Caki2 (cell line): ENCODE results near the gene RNF180. TPM values are rescaled to one million over a fixed set of nuclear protein-coding genes. Genes with fewer than 3 reads are reported as not detected.

Experiments used
- DNase-seq: peaks from one replicate; pipeline ENCODE4 v3.0.0-alpha.2; 2015; ENCODE audit warnings: low read depth
- in situ Hi-C: cut with HindIII; loops from 2 replicates; pipeline ENCODE4 v1.10.0; 2016; ENCODE audit warnings: low sequenced_read_pairs, low pct_unique_long_range_greater_than_20kb, mixed read lengths
- total RNA-seq: library from RNA; depleted of rRNA; stranded (reverse); fragments of >200 nt; shearing (Covaris generic); gene quantifications from 2 replicates; pipeline ENCODE4 v1.2.3, GENCODE V29; 2014; ENCODE audit warnings: low replicate concordance; rRNA removed

Gene RNF180, protein sequence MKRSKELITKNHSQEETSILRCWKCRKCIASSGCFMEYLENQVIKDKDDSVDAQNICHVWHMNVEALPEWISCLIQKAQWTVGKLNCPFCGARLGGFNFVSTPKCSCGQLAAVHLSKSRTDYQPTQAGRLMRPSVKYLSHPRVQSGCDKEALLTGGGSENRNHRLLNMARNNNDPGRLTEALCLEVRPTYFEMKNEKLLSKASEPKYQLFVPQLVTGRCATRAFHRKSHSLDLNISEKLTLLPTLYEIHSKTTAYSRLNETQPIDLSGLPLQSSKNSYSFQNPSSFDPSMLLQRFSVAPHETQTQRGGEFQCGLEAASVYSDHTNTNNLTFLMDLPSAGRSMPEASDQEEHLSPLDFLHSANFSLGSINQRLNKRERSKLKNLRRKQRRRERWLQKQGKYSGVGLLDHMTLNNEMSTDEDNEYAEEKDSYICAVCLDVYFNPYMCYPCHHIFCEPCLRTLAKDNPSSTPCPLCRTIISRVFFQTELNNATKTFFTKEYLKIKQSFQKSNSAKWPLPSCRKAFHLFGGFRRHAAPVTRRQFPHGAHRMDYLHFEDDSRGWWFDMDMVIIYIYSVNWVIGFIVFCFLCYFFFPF
- total RNA-seq, result not detected in 2 replicates

- no peak for DNase-seq
- in situ Hi-C loops, result no loop called here
Observed at GRCh38 chr5:64165500-64166200, at the start of gene RNF180. TSS of gene RNF180 (plus strand) at chr5:64165843. CDS start at chr5:64200808, 34,965 bp downstream.

DNA sequence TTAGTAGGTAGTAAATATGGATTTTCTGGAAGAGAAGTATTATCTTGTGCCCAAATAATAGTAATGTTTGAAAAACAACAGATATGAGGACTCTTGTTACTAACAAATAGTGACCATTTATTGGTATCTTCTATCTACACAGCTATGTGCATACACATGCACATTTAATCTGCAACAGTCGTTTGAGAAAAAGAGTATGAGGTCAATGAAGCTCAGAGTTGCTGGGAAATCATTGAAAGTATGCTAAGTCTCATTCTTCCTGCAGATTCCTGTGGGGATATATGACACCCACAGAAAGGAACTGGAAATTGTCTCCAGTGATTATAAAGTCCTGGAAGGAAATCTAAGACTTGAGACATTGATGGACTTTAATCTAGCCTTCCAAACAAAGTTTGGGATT lies 40.1 kb upstream of the RNF180 start:
- no peak for DNase-seq
- in situ Hi-C loops, result no loop called here

DNA sequence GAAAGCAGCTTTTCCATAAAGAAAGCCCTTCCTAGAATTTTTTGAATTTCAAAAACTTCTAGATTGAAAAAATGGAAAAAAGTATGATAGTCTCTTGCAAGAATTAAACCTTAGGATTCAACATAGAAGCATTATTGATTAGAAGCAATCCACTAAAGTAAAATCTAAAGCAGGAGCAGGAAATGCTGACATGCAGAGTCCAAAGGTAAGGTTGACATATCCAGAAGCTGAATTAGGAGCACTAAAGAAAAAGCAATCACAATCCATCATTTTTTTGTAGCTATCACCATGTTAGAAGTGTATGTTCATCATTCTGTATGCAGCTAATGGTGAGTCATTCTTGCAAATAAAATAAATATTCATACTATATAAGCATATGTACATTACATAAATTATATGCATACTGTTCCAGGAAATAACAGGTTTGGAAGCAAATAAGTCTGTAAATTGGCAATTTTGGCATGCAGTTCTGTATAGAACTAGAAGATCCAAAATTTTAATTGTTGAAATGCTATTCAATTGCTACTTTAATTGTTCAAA lies 39.4 kb upstream of the RNF180 start:
- in situ Hi-C loops, result no loop called here

DNA sequence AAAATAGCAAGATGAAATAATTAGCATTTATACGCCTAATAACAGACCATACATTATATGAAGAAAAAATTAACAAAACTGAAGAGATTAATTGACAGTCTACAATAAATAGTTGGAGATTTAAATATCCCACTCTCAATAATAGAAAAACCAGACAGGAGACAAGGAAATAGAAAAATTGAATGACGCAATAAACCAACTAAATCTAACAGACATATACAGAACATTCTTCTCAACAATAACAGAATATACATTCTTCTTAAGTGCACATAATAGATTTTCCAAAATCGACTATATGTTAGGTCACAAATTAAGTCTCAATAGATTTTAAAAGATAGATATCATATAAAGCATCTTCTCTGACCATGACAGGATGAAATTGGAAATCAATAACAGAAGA lies 25.6 kb upstream of the RNF180 start:
- no peak for DNase-seq
- in situ Hi-C loops, result no loop called here

More for the DNA sequence above, 39.4 kb upstream of the RNF180 start:
- DNase-seq, result no peak

DNA sequence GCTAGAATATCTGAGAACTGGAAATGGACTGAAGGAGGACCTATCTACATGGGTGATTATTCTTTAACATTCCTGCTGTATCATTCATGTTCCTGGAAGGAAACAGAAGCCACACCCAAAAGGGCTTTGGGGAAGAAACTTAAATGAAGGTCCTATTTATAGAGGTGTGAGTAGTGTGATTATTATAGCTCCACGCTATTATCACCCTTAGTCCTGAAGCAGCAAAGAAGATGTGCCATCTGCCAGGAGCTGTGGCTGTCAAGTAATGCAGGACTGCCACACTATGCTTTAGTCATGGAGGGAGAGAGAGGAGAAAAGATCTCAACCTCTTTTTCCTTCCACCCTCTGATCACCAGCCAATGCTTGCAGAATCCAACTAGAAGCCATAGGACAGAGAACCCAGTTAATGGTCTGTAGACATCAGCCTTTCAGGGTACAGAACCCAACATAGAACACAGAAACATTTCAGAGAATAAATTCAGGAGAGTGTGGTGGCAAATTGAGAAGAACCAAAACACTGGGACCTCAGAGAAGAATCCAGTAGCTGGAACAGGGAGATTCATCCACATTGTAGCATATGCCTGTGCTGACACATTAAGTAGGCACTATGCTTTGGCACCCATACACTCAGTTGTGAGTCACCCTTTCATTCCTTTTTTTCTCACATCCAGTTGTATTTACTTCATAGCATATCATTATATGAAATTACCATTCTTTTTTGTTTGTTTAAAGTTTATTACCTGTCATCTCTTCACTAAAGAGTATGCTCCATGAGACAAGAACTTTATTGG lies 21.0 kb upstream of the RNF180 start:
- in situ Hi-C loops, result no loop called here

GRCh38 chr5:64145216-64145895 lies 20.3 kb upstream of the RNF180 start:
- DNase-seq, result no peak
- in situ Hi-C loops, result no loop called here

More for the DNA sequence above, 21.0 kb upstream of the RNF180 start:
- DNase-seq, result no peak

- DNase-seq, result no peak
- in situ Hi-C loops, result no loop called here
Observed at GRCh38 chr5:64147379-64147778, 18.3 kb upstream of the RNF180 start.

GRCh38 chr5:64147849-64148441 lies 17.7 kb upstream of the RNF180 start:
- in situ Hi-C loops, result no loop called here
- no peak for DNase-seq

DNA sequence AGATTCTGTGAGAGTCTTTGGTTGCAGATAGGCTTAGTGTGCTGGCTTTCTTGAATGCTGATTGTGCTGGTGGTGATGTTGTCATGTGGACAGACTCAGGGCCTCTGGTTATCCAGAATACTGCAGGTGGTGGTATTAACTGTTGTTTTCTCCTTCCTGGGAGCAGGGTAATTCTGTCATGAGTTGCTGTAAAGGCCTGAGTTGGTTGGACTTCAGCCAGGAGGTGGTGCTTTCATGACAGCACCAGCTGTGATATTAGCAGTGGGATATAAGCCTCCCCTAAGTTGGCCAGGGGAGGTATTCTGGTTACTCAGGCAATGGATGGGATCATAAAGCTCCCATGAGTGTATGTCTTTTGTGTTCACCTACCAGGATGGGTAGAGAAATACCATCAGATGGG lies 16.4 kb upstream of the RNF180 start:
- in situ Hi-C loops, result no loop called here
- no peak for DNase-seq

DNA sequence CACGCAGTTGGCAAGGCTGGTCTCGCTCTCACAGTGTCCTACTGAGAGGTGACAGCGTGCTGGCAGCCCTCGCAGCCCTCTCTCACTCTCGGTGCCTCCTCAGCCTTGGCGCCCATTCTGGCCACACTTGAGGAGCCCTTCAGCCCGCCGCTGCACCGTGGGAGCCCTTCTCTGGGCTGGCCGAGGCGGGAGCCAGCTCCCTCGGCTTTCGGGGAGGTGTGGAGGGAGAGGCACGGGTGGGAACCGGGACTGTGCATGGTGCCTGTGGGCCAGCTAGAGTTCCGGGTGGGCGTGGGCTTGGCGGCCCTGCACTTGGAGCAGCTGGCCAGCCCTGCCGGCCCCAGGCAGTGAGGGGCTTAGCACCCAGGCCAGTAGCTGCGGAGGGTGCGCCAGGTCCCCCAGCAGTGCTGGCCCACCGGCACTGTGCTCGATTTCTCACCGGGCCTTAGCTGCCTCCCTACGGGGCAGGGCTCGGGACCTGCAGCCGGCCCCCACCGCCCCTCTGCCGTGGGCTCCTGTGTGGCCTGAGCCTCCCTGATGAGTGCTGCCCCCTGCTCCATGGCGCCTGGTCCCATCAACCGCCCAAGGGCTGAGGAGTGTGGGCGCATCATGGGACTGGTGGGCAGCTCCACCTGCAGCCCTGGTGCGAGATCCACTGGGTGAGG lies 15.7 kb upstream of the RNF180 start:
- DNase-seq, result no peak
- in situ Hi-C loops, result no loop called here

DNA sequence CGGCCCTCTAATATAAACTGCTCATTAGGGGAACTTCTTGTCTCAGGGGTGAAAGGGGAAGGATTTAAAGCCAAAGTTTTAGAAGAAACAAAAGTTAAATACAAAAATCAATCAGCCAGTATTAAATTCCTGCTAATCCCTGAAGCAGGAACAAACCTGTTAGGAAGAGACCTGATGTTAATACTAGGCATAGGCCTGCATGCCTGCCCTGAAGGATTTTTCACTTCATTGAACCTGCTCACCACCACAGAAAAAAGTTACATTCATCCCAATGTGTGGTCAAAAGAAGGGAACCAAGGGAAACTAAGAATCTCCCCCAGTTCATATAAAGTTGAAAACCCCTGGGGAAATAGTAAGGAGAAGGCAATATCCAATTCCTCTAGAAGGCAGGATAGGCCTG lies 9.4 kb upstream of the RNF180 start:
- in situ Hi-C loops, result no loop called here
- DNase-seq, result no peak

DNA sequence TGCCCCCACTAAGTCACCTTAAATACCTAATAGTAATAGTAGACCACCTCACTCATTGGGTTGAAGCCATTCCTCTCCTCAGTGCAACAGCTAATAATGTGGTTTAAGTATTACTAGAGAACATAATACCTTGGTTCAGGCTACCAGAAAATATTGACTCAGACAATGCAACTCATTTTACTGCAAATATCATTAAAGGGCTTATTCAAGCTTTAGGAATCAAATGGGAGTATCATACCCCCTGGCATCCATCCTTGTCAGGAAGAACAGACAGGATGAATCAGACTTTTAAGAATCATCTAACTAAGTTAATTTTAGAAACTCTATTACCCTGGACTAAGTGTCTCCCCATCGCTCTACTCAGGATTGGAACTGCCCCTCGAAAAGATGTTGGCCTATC lies 6.8 kb upstream of the RNF180 start:
- in situ Hi-C loops, result no loop called here
- DNase-seq, result no peak

- in situ Hi-C loops, result no loop called here
- DNase-seq, result no peak
Observed at GRCh38 chr5:64160201-64160600, 5.4 kb upstream of the RNF180 start.

GRCh38 chr5:64161420-64161819 lies 4.2 kb upstream of the RNF180 start:
- DNase-seq, result no peak
- in situ Hi-C loops, result no loop called here

GRCh38 chr5:64163135-64163534 lies 2.5 kb upstream of the RNF180 start:
- no peak for DNase-seq
- in situ Hi-C loops, result no loop called here

- in situ Hi-C loops, result no loop called here
- DNase-seq, result no peak
Observed at GRCh38 chr5:64163746-64164145, 1.9 kb upstream of the RNF180 start.

- in situ Hi-C loops, result no loop called here
- DNase-seq, result no peak
Observed at GRCh38 chr5:64164166-64164565, 1.5 kb upstream of the RNF180 start.
